Heart right ventricle (tissue), 16 donors: ENCODE data around the gene CHURC1. TPM values are rescaled to one million over a fixed set of nuclear protein-coding genes. Genes with fewer than 3 reads are reported as not detected.

Experiments used
- ATAC-seq, 8 donors: fragments of 200-7000 bp; cut with Tn5 transposase; one replicate each; pipeline ENCODE4 v1.9.1; 2020; ENCODE audit warnings: mild to moderate bottlenecking in 8 of 8, moderate library complexity in 8 of 8, moderate number of reproducible peaks in 1 of 8
- DNase-seq, 2 donors: peaks; one replicate each; pipeline ENCODE4 v3.0.0-alpha.2; 2020
- H3K27ac ChIP-seq, 10 donors: fragments of 200-600 bp; sonication (generic) in 2 of 10; one replicate each; pipeline versions ENCODE4 v1.5.0 to v1.8.0; 2020 to 2022; ENCODE audit warnings: mild to moderate bottlenecking in 3 of 10
- H3K27me3 ChIP-seq, 7 donors: fragments of 200-600 bp; one replicate each; pipeline ENCODE4 v1.8.0; 2021 to 2022; ENCODE audit warnings: mild to moderate bottlenecking in 2 of 7
- H3K36me3 ChIP-seq, 9 donors: fragments of 200-600 bp; sonication (generic) in 1 of 9; one replicate each; pipeline versions ENCODE4 v1.5.0 to v1.8.0; 2020 to 2022; ENCODE audit warnings: mild to moderate bottlenecking in 2 of 9
- H3K4me1 ChIP-seq, 9 donors: fragments of 200-600 bp; sonication (generic) in 1 of 9; one replicate each; pipeline versions ENCODE4 v1.5.0 to v1.8.0; 2020 to 2022; ENCODE audit warnings: mild to moderate bottlenecking in 4 of 9
- H3K4me3 ChIP-seq, 10 donors: fragments of 200-600 bp; sonication (generic) in 2 of 10; one replicate each; pipeline versions ENCODE4 v1.5.0 to v1.8.0; 2020 to 2022; ENCODE audit warnings: mild to moderate bottlenecking in 7 of 10, moderate library complexity in 2 of 10
- H3K9me3 ChIP-seq, 11 donors: fragments of 200-600 bp in 10 of 11; sonication (generic) in 2 of 11; one replicate each; pipeline versions ENCODE4 v1.5.0 to v1.8.0; 2013 to 2022; ENCODE audit warnings: mild to moderate bottlenecking in 2 of 11, control low read depth in 1 of 11, moderate library complexity in 1 of 11
- CTCF ChIP-seq, 9 donors: fragments of 200-600 bp; sonication (generic) in 2 of 9; IDR thresholded peaks; one replicate each; pipeline versions ENCODE4 v1.5.0 to v1.8.0; 2021 to 2022; ENCODE audit warnings: antibody characterized with exemption in 9 of 9, mild to moderate bottlenecking in 5 of 9, moderate library complexity in 1 of 9
- WGBS, 2 donors: extraction: QIAGEN DNeasy Blood & Tissue Kit; methylation state at CpG; one replicate each; pipeline ENCODE4 v1.1.7; 2013; ENCODE audit warnings: inconsistent platforms in 1 of 2; 5-methylcytosine and 5-hydroxymethylcytosine counted together
- intact Hi-C, 10 donors: fragments of 100-400 bp; cut with DNase I; formaldehyde crosslinking; loops; one replicate each; pipeline versions ENCODE4 v1.11.1 to v1.14.2; 2022
- polyA plus RNA-seq, 2 donors: library from polyadenylated mRNA; stranded (reverse); fragments of 200-250 nt; gene quantifications; one replicate each; pipeline ENCODE4 v1.2.3, GENCODE V29; 2013
- total RNA-seq, 10 donors: library from RNA; stranded (reverse); fragmentation: NEBNext Ultra II Directional in 3 of 10; extraction: Animal tissue kit (Norgen Biotek cat#: 25700) in 3 of 10; gene quantifications; one replicate each; pipeline versions ENCODE4 v1.2.1 to v1.2.4, GENCODE V29; 2021 to 2023
- donor health status: Arrhythmogenic right ventricular cardiomyopathy.
- donor health status: ischemic (EF 13 %, LVEDD 7.1; RV severe dilation, severe dysfunction).
- donor health status: healthy with polysubstance abuse.
- donor health status: DM: no; HTN: yes; CAD: no.
- donor health status: DM: no; HTN: no; CAD: no.
- donor health status: ischemic (EF 25% LVEDD 6.9; RV normal size, moderate dysfunction).
- donor health status: ischemic (EF 25% LVEDD 5.7; RV mildly dilated, moderate dysfunction).
- donor health status: healthy.
- donor health status: DM: yes; HTN: yes; CAD: no.
- donor health status: Ischemic cardiomyopathy.
- donor health status: ischemic (EF 35%, LVEDD 5.7; RV mildly dilated, moderate dysfunction).
- donor health status: nonischemic (EF 11% LVEDD 7.7; RV severe dilation, severe dysfunction).
- donor health status: DM: yes; HTN: yes; CAD: no.
- donor health status: PGD.
- donor health status: ischemic (EF 29% LVEDD 5.4; RV normal size, mild dysfunction).
- donor health status: nonischemic (EF 23%, LVEDD 6.1; RV moderate dilation, normal function).

Gene CHURC1
- total and polyA plus RNA-seq, 12 donors: 46.2 to 98.8 (median 70.4) TPM

GRCh38 chr14:64944861-64945260, 30.6 kb downstream of the CHURC1 start:
- Histone ChIP-seq H3K9me3 (no peaks in the 10 kb centered on the region), H3K36me3 (peaks cover 0 to 84% (median 5%) of the 10 kb centered on the region in 9 donors), H3K27me3 (no peaks in the 10 kb centered on the region), H3K27ac (no peak overlapping the region), H3K4me1 (peaks cover 0 to 28% (median 11%) of the 10 kb centered on the region in 9 donors), H3K4me3 (no peak overlapping the region)
- no peak for TF ChIP-seq CTCF (IDR thresholded peaks at IDR 0.05)
- DNase-seq: no peak
- ATAC-seq: no peak
- 90 to 93% methylated on average over 4 of the region's 4 CpGs for WGBS, 2 donors
- intact Hi-C loops: no loop called here

GRCh38 chr14:64945431-64946178, 31.4 kb downstream of the CHURC1 start:
- H3K27me3 ChIP-seq: no peaks in the 10 kb centered on the region
- DNase-seq: no peak
- H3K36me3 ChIP-seq: peaks cover 0 to 81% (median 5%) of the 10 kb centered on the region in 9 donors
- no peak for TF ChIP-seq CTCF (IDR thresholded peaks at IDR 0.05)
- no peak for ATAC-seq
- peaks cover 0 to 33% (median 11%) of the 10 kb centered on the region in 9 donors for H3K4me1 ChIP-seq
- no peak overlapping the region for H3K27ac ChIP-seq
- H3K4me3 ChIP-seq: no peak overlapping the region
- H3K9me3 ChIP-seq: no peaks in the 10 kb centered on the region
- intact Hi-C loops: no loop called here
- 93 to 94% methylated on average over 12 of the region's 12 CpGs for WGBS, 2 donors

GRCh38 chr14:64946310-64947045, 32.2 kb downstream of the CHURC1 start:
- ATAC-seq (no peak), DNase-seq (no peak)
- no peak for TF ChIP-seq CTCF (IDR thresholded peaks at IDR 0.05)
- H3K27ac ChIP-seq: no peak overlapping the region
- peaks cover 0 to 38% (median 13%) of the 10 kb centered on the region in 9 donors for H3K4me1 ChIP-seq
- no peaks in the 10 kb centered on the region for H3K9me3 ChIP-seq
- 86 to 93% methylated on average over 6 of the region's 6 CpGs for WGBS, 2 donors
- intact Hi-C loops: no loop called here
- no peak overlapping the region for H3K4me3 ChIP-seq
- peaks cover 0 to 76% (median 5%) of the 10 kb centered on the region in 9 donors for H3K36me3 ChIP-seq
- H3K27me3 ChIP-seq: no peaks in the 10 kb centered on the region

- no peaks in the 10 kb centered on the region for H3K9me3 ChIP-seq
- peaks cover 0 to 68% (median 5%) of the 10 kb centered on the region in 9 donors for H3K36me3 ChIP-seq
- TF ChIP-seq CTCF (IDR thresholded peaks at IDR 0.05): no peak
Observed at GRCh38 chr14:64947710-64948611, 33.7 kb downstream of the CHURC1 start.

More at GRCh38 chr14:64947710-64948611, 33.7 kb downstream of the CHURC1 start:
- ATAC-seq: peak in 4 of 8 donors; percentile 15 to 58 (median 37)
- 84 to 88% methylated on average over 28 of the region's 28 CpGs for WGBS, 2 donors
- intact Hi-C loops: no loop called here
- DNase-seq: peak; percentile 33 to 49
- Histone ChIP-seq H3K4me1 (peaks cover 0 to 53% (median 23%) of the 10 kb centered on the region in 9 donors), H3K4me3 (no peak overlapping the region), H3K27ac (peak overlapping the region in 7 of 10 donors; percentile 9 to 91 (median 36)), H3K27me3 (no peaks in the 10 kb centered on the region)
